ENCODE measurements around the gene EPHB4.

The EPHB4 gene

DNA sequence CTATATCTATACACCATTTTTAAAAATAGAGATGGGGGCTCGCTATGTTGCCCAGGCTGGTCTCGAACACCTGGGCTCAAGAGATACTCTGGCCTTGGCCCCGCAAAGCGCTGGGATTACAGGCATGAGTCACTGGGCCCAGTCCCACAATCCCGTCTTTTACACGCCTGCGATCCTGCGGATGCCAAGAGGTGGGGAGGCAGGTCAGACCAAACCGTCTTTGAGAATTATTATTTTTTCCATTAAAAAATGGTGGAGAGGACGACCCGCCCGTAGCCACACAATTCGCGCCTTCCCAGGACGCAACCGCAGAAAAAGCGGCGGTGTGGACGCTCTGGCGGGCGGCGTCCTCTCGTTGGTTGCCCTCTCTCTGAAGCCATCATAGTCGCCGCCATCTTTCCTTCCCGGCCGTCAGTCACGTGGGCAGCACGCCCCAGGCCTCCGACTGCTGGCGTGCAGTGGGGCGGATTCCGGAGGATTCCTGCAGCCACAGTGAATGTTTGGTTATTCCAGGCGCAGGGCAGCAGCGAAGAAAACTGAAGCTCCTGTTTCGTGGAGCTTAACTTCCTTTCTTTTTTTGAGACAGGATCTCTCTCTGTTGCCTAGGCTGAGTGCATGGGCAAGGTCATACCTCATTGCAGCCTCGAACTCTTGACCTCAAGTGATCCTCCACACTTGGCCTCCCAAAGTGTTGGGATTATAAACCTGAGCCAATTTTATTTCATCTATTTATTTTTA is 9.9 kb upstream of the EPHB4 start:
- no peak for TF ChIP-seq GATA1 (IDR thresholded peaks at IDR 0.05; ENCODE audit: low read depth, low read length)
- peak; percentile 55 for TF ChIP-seq POLR2A (IDR thresholded peaks at IDR 0.05; ENCODE audit: low read length)
- peak; percentile 89 for DNase-seq

DNA sequence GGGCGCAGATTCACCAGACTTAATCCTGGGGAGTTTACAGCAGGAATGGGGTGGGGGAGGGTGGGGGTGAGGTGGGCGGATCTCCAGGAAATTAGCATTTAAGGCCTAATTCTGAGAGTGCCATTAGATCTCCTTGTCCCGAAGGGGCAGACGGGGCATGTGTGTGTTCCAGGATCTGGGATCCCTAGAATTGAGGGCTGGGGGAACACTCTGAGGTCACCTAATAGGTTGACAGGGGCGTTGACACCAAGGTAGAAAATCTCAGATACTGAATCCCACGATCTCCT is 9.4 kb upstream of the EPHB4 start:
- TF ChIP-seq GATA1 (IDR thresholded peaks at IDR 0.05; ENCODE audit: low read depth, low read length) (no peak), POLR2A (IDR thresholded peaks at IDR 0.05; ENCODE audit: low read length) (no peak)
- DNase-seq, result no peak

DNA sequence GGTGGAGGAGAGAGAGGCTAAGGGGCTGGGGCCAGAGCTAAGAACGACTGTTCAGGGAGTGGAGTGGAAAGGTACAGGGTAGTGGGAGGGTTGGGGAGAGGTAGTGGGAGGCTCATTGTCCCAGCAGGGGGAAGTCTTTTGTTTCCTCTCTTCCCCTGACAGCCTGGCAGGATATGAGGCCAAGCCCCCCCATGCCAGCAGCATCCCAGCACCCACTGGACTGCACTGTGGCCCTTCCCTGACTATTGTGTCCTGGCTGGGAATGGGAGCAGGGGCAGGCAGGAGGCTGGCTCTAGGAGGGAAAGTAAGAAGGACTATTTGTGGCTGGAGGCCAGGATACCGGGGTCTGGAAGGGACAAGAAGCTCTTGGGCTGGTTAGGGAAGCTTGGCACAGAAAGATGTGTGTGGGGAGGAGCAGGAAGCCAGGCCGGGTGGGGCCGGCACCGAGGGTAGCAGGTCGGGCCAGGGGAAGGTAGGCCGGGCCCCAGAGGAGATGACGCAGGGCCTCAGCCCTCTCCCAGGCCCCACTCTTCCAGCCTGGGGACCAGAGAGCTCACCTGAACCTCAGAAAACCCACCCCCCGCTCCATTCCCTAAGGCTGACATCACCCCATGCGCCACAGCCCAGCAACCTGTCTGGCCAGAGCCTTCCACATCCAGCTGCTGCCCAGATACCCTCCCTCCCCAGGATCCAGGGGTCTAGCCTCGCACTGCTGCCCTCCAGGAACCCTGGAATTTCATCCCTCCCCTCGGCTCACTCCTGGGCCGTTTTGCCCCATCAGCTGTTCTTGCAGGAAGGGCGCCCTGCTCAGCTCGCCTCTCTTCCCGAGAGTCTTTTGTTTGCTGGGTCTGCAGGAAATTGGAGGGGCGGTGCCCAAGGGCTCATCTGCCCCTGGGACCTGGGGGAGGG is 8.8 kb upstream of the EPHB4 start:
- DNase-seq, result no peak
- no peak for TF ChIP-seq GATA1 (IDR thresholded peaks at IDR 0.05; ENCODE audit: low read depth, low read length)
- TF ChIP-seq POLR2A (IDR thresholded peaks at IDR 0.05; ENCODE audit: low read length), result no peak

DNA sequence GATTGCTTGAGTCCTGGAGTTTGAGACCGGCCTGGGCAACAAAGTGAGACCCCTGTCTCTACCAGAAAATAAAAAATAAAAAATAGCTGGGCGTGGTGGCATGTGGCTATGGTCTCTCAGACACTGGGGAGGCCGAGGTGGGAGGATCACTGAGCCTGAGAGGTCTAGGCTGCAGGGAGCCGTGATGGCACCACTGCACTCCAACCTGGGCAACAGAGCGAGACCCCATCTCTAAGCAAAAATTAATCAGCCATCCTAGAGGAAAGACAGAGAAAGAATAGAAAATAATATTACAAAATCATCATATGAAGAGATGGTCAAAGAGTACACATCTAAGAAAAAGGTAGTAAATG is 4.9 kb upstream of the EPHB4 start:
- TF ChIP-seq POLR2A (IDR thresholded peaks at IDR 0.05; ENCODE audit: low read length) (no peak), GATA1 (IDR thresholded peaks at IDR 0.05; ENCODE audit: low read depth, low read length) (no peak)
- DNase-seq, result no peak

DNA sequence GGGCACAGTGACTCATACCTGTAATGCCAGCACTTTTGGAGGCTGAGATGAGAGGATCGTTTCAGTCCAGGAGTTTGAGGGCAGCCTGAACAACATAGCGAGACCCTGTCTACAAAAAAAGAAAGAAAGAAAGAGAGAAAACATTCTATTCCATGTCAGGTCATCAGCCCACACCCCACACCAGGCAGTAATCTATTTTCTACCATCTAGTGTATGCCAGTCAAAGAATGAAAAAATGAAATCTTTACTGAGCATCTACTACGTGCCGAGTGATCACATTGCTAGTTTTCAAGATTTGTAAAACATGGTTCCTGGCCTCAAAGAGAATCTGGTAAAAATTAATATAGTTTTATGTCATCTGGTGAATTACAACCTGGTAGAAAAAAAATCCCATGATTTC is 3.1 kb upstream of the EPHB4 start:
- DNase-seq, result no peak
- TF ChIP-seq POLR2A (IDR thresholded peaks at IDR 0.05; ENCODE audit: low read length), result no peak
- no peak for TF ChIP-seq GATA1 (IDR thresholded peaks at IDR 0.05; ENCODE audit: low read depth, low read length)

DNA sequence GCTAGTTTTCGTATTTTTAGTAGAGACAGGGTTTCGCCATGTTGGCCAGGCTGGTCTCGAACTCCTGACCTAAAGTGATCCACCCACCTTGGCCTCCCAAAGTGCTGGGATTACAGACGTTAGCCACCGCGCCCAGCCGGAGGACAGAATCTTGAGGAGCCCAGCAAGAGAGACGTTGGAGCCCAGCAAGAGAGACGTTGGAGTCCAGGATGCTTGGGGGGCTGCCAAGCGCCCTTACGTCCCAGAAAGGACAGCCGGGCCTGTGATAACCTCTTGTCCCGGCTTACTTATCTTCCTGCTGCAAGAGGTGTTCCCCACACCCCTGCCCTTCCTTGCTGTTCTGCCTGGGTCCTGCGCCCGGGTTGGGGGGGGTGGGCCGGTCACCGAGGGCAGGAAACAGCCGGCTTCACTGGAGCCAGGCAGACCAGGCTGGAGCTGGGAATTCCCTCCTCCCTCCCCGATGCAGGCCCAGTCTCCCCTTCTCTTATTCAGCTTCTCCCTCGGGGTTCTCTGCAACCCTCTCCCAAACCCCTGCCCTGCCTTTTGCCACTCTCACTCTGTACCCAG is 1.9 kb upstream of the EPHB4 start:
- no peak for TF ChIP-seq GATA1 (IDR thresholded peaks at IDR 0.05; ENCODE audit: low read depth, low read length)
- TF ChIP-seq POLR2A (IDR thresholded peaks at IDR 0.05; ENCODE audit: low read length), result no peak
- DNase-seq, result peak; percentile 55 to 82

DNA sequence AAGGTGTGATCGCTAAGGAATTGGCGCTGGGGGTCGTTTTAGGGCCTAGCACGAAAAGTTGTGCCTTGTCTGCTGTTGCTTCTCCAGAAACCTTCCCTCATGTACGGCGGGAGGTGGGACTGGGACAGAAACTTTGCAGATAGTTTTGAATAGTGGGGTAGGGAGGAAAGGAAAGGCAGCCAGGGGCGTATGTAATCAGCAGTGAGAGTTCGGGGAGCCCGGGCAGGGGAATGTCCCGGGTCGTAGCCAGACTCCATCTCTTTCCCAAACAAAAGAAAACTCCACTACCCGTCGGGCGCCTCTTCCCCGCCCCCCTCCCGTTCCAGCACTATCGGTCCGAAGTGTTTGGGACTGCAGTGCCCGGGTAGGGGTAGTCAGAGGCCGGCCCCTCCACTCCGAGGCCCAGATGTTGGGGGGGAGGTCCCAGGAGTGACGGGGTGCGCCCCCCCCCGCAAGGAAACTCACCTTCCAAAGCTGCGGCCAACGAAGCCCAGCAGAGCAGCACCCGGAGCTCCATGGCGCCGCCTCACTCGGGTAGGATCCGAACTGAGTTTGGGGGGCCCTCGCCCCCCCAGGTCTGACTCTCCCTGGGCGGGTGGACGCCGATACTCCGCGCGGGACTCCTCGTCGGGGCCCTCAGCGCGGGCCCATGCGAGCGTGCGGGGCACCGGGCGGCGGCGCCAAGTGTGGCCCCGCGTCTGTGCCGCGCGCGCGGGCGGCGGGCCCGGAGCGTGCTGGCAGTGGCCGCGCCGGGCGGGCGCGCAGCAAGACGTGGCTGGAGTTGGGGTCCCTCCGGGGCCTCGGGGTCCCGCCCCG is 601 bp downstream of the EPHB4 start:
- DNase-seq, result peak; percentile 57 to 61
- TF ChIP-seq POLR2A (IDR thresholded peaks at IDR 0.05; ENCODE audit: low read length) (no peak), GATA1 (IDR thresholded peaks at IDR 0.05; ENCODE audit: low read depth, low read length) (no peak)

DNA sequence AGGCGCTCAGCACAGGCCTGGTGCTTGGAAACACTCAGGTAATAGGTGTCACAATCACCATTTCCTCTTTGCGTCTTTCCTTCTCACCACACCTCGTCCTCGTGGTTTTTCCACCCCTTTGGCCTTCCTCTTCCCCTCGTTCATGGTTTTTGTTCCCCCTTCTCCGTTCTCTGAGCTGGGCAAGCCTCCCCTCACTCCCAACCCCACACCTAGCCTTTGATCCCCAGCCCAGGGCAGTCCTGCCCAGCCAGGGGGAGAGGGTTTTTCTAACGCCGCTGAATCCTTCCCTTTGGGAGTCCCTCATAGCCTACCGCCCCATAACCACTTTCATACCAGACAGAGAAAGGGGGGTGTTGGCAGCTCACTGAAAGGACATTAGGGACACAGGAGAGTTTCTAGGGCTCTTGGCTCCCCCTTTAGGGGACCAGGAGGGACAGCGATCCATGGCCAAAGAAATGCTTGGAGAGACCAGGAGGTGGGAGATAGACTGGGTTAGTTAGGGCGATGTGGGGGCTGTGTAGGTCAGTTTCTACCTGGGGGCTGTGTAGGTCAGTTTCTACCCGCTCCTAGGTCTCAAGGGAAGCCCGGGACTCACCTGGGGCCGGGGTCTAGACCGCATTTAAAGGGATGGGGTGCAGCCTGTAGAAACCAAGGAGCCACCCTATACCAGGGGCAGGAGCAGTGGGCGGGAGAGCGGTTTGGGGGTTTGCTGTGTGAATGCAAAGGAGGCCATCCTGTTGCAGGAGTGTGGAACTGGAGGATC is 1.4 kb downstream of the EPHB4 start:
- peak; percentile 31 to 41 for DNase-seq
- no peak for TF ChIP-seq POLR2A (IDR thresholded peaks at IDR 0.05; ENCODE audit: low read length)
- TF ChIP-seq GATA1 (IDR thresholded peaks at IDR 0.05; ENCODE audit: low read depth, low read length), result no peak

DNA sequence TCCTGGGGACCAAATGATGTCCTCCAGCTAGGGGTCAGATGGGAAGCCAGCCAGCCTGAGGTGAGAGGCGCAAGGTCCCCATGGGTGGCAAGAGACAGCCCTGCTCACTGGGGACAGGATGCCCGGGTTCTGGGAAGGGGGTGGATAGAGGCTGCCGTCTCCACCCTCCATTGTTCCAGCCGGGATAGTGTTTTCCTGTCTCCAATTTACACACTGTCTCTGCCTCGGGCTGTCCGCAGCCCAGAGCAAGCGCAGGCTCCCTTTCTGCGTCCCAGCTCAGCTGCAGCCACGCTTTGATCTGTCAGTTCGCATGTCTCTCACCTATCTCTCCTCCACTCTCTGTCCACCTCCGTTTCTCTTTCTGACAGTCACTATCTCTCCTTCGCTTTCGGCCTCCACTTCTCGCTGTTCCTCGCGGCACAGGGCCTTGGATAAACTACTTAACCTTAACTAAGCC is 2.1 kb downstream of the EPHB4 start:
- DNase-seq, result no peak
- TF ChIP-seq GATA1 (IDR thresholded peaks at IDR 0.05; ENCODE audit: low read depth, low read length), result no peak
- TF ChIP-seq POLR2A (IDR thresholded peaks at IDR 0.05; ENCODE audit: low read length), result no peak

DNA sequence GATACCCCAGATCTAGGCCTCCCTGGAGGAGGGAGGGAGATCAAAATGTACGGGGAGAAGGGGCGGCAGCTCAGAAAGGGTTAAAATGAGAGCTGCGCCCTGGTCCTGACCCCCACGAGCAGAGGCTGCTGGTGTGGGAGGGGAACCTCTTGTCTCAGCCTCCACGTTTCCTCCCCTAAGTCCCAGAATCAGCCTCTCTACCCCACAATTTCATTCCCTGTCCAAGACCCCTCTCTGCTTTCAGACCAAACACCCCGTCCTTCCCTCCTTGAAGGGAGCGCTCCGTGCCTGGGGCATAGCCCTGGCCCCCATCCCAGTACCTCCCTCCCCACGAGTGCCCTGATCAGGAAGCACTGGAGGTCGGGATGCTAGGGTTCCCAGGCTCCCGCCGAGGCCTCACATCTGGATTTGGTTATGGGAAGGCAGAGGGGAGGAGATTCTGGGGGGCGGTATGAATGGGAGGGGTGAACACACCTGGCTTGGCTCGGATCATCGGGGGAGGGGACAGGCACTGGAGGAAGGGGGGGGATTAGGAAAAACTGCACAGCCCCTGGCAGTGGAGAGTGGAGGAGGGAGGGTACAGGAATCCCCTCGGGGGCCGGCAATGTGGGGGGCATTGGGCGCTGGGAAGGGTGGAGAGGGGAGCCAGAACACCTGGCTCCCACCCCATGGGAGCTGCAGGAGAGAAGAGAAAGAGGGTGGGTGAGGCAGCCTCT is 2.7 kb downstream of the EPHB4 start:
- no peak for DNase-seq
- TF ChIP-seq GATA1 (IDR thresholded peaks at IDR 0.05; ENCODE audit: low read depth, low read length) (no peak), POLR2A (IDR thresholded peaks at IDR 0.05; ENCODE audit: low read length) (no peak)

DNA sequence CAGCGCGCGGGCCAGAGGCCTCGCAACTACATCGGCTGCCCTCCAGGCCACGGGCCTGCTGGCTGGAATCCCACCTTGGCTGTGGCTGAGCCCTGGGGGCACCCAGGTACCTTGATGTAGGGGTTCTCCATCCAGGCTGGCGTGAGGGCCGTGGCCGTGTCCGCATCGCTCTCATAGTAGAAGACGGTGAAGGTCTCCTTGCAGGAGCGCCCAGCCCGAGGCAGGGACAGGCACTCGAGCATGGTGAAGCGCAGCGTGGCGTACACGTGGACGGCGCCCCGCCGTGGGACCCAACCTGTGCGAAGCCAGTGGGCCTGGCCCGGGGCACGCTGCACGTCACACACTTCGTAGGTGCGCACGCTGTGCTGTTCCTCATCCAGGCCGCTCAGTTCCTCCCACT is 3.8 kb downstream of the EPHB4 start:
- TF ChIP-seq GATA1 (IDR thresholded peaks at IDR 0.05; ENCODE audit: low read depth, low read length), result no peak
- no peak for TF ChIP-seq POLR2A (IDR thresholded peaks at IDR 0.05; ENCODE audit: low read length)
- no peak for DNase-seq

DNA sequence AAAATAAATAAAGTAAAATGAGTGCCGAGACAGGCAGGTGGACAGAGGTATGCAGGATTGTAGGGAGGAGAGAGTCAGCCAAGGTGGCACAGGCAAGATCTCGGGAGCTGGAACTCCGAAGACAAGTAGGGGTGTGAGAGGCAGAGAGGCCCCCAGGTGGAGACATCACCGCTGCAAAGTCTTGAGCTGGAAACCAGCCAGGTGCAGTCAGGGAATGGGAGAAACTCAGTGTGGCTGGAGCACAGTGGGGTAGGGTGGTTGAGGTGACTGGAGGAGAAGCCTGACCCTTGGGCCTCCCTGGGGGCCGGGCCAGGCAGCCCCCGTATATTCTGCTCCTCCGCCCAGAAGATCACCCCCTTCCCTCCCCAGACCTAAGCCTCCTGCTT is 4.2 kb downstream of the EPHB4 start:
- no peak for DNase-seq
- TF ChIP-seq GATA1 (IDR thresholded peaks at IDR 0.05; ENCODE audit: low read depth, low read length) (no peak), POLR2A (IDR thresholded peaks at IDR 0.05; ENCODE audit: low read length) (no peak)

Data from erythroblast (primary cell).